ENCODE results near the gene PGLYRP3.
"Not testable (repeated sequence)": the region's sequence is repeated elsewhere in the genome, so short reads cannot be mapped to it uniquely, and the experiment has no call there.

The PGLYRP3 gene

GRCh38 chr1:153348511-153349362 lies 36.0 kb upstream of the PGLYRP3 start, which contains the start of gene PGLYRP4:
PGLYRP4 (minus strand) TSS chr1:153348841; CDS start chr1:153347932, 909 bp downstream.
- DNase-seq (ENCODE audit: low read depth), result no peak

- no peak for DNase-seq (ENCODE audit: low read depth)
Observed at GRCh38 chr1:153347856-153348255, 35.1 kb upstream of the PGLYRP3 start.

- DNase-seq (ENCODE audit: low read depth), result not testable (repeated sequence)
Observed at GRCh38 chr1:153347049-153347448, 34.3 kb upstream of the PGLYRP3 start.

DNA sequence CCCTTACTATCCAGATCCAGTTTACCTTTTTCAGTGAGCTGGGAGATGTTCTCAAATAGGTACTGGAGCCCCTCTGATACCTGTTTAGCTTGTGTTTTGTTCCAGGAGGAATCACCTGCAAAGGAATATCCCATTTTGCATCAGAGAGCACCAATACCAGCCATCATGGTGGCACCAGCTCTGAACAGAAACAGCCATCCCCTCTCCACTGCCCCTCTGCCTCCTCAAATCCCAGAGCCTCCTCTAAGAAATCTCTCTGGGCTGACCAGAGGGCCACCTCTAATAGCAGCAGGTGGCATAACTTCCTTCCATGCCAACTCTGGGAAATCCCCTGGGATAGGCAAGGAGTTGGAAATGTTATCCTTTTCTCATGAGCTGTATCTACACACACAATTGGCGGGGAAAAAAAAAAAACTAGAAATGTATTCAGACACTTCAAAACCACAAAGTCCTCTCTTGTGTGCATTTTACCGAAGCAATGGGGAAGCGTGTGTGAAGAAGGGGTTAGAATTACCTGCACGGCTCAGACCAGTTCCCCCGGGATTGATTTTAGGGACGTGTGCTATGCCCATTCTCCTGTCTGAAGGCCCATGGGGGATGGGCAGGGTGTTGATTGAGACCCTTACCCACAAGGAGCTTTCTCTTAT lies 33.4 kb upstream of the PGLYRP3 start:
- no peak for DNase-seq (ENCODE audit: low read depth)

GRCh38 chr1:153345187-153346076 lies 32.7 kb upstream of the PGLYRP3 start:
- DNase-seq (ENCODE audit: low read depth), result no peak

DNA sequence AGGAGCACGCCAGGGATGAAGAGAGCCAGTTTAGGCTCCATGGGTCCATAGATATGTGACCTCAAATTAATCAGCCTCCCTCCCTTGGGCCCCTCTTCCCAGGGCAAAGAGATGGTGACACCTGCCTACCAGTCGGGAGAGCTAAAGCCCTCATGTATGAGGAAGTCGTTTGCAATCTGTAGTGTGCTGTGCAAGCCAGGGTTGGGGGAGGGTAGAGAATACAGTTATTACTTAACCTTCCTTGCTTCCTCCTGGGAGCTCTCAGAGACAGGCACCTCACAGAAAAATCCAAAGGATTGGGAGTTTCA lies 31.9 kb upstream of the PGLYRP3 start:
- DNase-seq (ENCODE audit: low read depth), result no peak

- DNase-seq (ENCODE audit: low read depth), result no peak
Observed at GRCh38 chr1:153343811-153344717, 31.3 kb upstream of the PGLYRP3 start.

- DNase-seq (ENCODE audit: low read depth), result no peak
Observed at GRCh38 chr1:153343040-153343681, 30.4 kb upstream of the PGLYRP3 start.

GRCh38 chr1:153342178-153342577 lies 29.4 kb upstream of the PGLYRP3 start:
- DNase-seq (ENCODE audit: low read depth), result no peak

GRCh38 chr1:153341431-153341934 lies 28.7 kb upstream of the PGLYRP3 start:
- no peak for DNase-seq (ENCODE audit: low read depth)

DNA sequence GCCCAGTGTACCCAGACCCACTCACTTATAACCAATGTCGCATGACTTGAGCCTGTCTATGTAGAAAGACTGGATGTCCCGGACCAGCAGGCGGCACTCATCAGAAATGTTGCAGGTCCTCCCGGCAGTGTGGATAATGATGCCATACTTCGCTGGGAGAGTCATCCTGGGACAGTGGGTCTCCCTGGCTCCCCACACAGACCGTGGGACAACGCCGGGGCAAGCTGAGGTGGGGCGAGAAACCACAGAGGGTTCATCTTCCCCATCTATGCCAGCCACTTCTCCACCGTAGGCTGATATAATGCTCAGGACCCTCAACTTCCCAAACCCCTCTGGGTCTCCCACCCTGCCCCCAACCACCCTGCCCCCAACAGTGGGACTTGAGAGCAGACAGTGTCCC lies 27.6 kb upstream of the PGLYRP3 start:
- DNase-seq (ENCODE audit: low read depth), result no peak

GRCh38 chr1:153339802-153340201 lies 27.1 kb upstream of the PGLYRP3 start:
- DNase-seq (ENCODE audit: low read depth), result no peak

- DNase-seq (ENCODE audit: low read depth), result no peak
Observed at GRCh38 chr1:153337980-153338853, 25.5 kb upstream of the PGLYRP3 start.

GRCh38 chr1:153336650-153337049 lies 23.9 kb upstream of the PGLYRP3 start:
- no peak for DNase-seq (ENCODE audit: low read depth)

- DNase-seq (ENCODE audit: low read depth), result no peak
Observed at GRCh38 chr1:153333902-153334301, 21.1 kb upstream of the PGLYRP3 start.

DNA sequence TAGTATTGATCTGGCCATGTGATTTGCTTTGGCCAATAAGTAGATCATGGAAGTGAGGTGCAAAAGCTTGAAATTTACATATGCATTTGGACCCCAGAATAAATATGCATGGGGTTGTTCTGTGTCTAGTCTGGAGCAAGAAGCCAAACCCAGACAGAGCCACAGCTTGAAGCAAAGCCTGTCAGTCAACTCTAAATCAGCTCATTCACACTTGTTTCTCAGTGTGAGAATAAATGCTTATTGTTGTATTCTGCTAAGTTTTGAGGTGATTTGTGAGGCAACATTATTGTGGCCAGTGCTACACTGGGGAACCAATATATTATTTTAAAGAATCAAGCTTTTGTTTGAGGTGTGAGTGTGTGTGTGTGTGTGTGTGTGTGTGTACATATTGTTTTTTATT lies 12.2 kb upstream of the PGLYRP3 start:
- no peak for DNase-seq (ENCODE audit: low read depth)

DNA sequence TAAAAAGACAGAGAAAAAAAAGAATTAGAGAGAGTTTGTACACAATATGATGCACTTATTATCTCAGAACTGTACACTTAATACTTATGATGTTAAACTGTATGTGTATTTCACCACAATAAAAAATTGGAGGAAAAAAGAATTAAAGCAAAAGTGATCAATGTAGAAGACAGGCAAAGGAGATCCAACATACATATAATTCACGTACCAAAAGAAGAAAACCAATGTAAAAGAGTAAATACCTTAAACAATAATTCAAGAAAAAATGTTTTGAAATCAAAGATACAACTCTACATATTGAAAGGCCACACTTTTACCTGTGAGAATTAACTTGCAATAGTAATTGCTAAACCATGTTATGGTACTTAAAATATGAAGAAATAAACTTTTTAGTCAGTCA lies 9.8 kb upstream of the PGLYRP3 start:
- no peak for DNase-seq (ENCODE audit: low read depth)

- DNase-seq (ENCODE audit: low read depth), result not testable (repeated sequence)
Observed at GRCh38 chr1:153318145-153318544, 5.4 kb upstream of the PGLYRP3 start.

- DNase-seq (ENCODE audit: low read depth), result not testable (repeated sequence)
Observed at GRCh38 chr1:153316013-153316412, 3.3 kb upstream of the PGLYRP3 start.

- not testable (repeated sequence) for DNase-seq (ENCODE audit: low read depth)
Observed at GRCh38 chr1:153314388-153314787, 1.6 kb upstream of the PGLYRP3 start.

Data from GM04504 (cell line).